ENCODE measurements around the gene ITPRIPL2. TPM values are rescaled to one million over a fixed set of nuclear protein-coding genes. Genes with fewer than 3 reads are reported as not detected.

The ITPRIPL2 gene
- total and polyA plus RNA-seq, 2 of the 13 experiments (the other 11 are each of a cell fraction or from before 2014, with no cell fraction given), result 5.9 to 12.6 TPM

DNA sequence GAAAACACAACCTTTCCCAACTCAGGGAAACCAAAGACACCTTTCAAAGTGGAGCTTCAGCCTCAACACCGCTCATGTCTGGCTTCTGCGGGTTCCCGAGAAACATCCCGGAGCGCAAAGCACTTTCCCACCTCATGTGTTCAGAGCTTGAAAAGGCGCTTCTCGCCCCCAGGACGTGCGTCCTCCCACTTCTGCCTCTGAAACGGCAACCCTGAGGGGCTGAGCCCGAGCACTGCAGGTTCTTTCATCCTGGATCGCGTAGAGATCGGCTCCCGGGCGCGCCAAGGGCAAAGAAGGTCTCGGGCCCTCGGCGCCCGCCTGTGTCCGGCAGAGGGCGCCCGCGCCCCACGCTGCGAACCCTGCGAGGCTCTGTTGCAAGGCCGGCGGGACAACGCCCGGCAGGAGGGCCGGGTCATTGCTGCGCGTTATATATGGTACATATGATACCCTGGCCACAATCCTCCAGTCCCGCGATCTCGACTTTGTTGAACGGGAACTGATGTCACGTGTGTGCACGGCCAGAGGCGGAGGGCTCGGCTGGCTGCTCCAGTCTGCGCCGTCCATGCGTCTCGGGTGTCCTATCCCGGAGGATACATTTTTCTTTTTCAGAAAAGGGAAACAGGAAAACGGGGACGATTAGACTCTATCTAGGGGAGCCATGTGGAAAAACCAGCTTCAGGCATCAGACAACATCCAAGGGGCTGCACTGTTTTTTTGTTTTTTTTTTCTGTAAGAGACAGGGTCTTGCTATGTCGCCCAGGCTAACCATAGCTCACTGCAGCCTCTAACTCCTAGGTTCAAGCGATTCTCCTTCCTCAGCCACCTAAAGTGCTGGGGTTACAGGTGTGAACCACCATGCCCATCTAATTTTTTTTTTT is 27.2 kb upstream of the ITPRIPL2 start (continued):
- TF ChIP-seq ZNF570 (CRISPR knock-in tag; IDR thresholded peaks at IDR 0.05; ENCODE audit: borderline replicate concordance), result no peak
- TF ChIP-seq MXD4 (CRISPR knock-in tag; IDR thresholded peaks at IDR 0.05), result peak; percentile 86
- TF ChIP-seq, protein P1, sequence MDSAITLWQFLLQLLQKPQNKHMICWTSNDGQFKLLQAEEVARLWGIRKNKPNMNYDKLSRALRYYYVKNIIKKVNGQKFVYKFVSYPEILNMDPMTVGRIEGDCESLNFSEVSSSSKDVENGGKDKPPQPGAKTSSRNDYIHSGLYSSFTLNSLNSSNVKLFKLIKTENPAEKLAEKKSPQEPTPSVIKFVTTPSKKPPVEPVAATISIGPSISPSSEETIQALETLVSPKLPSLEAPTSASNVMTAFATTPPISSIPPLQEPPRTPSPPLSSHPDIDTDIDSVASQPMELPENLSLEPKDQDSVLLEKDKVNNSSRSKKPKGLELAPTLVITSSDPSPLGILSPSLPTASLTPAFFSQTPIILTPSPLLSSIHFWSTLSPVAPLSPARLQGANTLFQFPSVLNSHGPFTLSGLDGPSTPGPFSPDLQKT (CRISPR knock-in tag; IDR thresholded peaks at IDR 0.05; ENCODE audit: borderline replicate concordance), result no peak
- no peak for TF ChIP-seq ZNF564 (CRISPR knock-in tag; IDR thresholded peaks at IDR 0.05)
- TF ChIP-seq HNRNPUL1 (IDR thresholded peaks at IDR 0.05; ENCODE audit: low read depth, low read length), result no peak
- peak; percentile 96 for TF ChIP-seq ZSCAN20 (CRISPR knock-in tag; IDR thresholded peaks at IDR 0.05; ENCODE audit: borderline replicate concordance)
- TF ChIP-seq, protein P2, sequence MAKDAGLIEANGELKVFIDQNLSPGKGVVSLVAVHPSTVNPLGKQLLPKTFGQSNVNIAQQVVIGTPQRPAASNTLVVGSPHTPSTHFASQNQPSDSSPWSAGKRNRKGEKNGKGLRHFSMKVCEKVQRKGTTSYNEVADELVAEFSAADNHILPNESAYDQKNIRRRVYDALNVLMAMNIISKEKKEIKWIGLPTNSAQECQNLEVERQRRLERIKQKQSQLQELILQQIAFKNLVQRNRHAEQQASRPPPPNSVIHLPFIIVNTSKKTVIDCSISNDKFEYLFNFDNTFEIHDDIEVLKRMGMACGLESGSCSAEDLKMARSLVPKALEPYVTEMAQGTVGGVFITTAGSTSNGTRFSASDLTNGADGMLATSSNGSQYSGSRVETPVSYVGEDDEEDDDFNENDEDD (CRISPR knock-in tag; IDR thresholded peaks at IDR 0.05; ENCODE audit: borderline replicate concordance), result peak; percentile 84; the same call in 1 of the 2 replicates
- TF ChIP-seq ZSCAN30 (CRISPR knock-in tag; IDR thresholded peaks at IDR 0.05), result no peak
- no peak for TF ChIP-seq ZBTB42 (CRISPR knock-in tag; IDR thresholded peaks at IDR 0.05)
- peak; percentile 89 for TF ChIP-seq MYC (CRISPR knock-in tag; IDR thresholded peaks at IDR 0.05; ENCODE audit: borderline replicate concordance)
- no peak for TF ChIP-seq ZNF256 (CRISPR knock-in tag; conservative IDR thresholded peaks at IDR 0.05)
- no peak for TF ChIP-seq HNRNPH1 (optimal IDR thresholded peaks at IDR 0.05; ENCODE audit: low read depth, low read length)
- TF ChIP-seq ZNF20 (CRISPR knock-in tag; IDR thresholded peaks at IDR 0.05), result no peak
- TF ChIP-seq FOXC1 (CRISPR knock-in tag; IDR thresholded peaks at IDR 0.05; ENCODE audit: borderline replicate concordance), result 0 out of 2 replicates have a peak, but pooled peaks have one; percentile 79
- TF ChIP-seq, protein P3, sequence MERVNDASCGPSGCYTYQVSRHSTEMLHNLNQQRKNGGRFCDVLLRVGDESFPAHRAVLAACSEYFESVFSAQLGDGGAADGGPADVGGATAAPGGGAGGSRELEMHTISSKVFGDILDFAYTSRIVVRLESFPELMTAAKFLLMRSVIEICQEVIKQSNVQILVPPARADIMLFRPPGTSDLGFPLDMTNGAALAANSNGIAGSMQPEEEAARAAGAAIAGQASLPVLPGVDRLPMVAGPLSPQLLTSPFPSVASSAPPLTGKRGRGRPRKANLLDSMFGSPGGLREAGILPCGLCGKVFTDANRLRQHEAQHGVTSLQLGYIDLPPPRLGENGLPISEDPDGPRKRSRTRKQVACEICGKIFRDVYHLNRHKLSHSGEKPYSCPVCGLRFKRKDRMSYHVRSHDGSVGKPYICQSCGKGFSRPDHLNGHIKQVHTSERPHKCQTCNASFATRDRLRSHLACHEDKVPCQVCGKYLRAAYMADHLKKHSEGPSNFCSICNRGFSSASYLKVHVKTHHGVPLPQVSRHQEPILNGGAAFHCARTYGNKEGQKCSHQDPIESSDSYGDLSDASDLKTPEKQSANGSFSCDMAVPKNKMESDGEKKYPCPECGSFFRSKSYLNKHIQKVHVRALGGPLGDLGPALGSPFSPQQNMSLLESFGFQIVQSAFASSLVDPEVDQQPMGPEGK (CRISPR knock-in tag; IDR thresholded peaks at IDR 0.05), result peak; percentile 36; the same call in 1 of the 2 replicates
- TF ChIP-seq, protein P4, sequence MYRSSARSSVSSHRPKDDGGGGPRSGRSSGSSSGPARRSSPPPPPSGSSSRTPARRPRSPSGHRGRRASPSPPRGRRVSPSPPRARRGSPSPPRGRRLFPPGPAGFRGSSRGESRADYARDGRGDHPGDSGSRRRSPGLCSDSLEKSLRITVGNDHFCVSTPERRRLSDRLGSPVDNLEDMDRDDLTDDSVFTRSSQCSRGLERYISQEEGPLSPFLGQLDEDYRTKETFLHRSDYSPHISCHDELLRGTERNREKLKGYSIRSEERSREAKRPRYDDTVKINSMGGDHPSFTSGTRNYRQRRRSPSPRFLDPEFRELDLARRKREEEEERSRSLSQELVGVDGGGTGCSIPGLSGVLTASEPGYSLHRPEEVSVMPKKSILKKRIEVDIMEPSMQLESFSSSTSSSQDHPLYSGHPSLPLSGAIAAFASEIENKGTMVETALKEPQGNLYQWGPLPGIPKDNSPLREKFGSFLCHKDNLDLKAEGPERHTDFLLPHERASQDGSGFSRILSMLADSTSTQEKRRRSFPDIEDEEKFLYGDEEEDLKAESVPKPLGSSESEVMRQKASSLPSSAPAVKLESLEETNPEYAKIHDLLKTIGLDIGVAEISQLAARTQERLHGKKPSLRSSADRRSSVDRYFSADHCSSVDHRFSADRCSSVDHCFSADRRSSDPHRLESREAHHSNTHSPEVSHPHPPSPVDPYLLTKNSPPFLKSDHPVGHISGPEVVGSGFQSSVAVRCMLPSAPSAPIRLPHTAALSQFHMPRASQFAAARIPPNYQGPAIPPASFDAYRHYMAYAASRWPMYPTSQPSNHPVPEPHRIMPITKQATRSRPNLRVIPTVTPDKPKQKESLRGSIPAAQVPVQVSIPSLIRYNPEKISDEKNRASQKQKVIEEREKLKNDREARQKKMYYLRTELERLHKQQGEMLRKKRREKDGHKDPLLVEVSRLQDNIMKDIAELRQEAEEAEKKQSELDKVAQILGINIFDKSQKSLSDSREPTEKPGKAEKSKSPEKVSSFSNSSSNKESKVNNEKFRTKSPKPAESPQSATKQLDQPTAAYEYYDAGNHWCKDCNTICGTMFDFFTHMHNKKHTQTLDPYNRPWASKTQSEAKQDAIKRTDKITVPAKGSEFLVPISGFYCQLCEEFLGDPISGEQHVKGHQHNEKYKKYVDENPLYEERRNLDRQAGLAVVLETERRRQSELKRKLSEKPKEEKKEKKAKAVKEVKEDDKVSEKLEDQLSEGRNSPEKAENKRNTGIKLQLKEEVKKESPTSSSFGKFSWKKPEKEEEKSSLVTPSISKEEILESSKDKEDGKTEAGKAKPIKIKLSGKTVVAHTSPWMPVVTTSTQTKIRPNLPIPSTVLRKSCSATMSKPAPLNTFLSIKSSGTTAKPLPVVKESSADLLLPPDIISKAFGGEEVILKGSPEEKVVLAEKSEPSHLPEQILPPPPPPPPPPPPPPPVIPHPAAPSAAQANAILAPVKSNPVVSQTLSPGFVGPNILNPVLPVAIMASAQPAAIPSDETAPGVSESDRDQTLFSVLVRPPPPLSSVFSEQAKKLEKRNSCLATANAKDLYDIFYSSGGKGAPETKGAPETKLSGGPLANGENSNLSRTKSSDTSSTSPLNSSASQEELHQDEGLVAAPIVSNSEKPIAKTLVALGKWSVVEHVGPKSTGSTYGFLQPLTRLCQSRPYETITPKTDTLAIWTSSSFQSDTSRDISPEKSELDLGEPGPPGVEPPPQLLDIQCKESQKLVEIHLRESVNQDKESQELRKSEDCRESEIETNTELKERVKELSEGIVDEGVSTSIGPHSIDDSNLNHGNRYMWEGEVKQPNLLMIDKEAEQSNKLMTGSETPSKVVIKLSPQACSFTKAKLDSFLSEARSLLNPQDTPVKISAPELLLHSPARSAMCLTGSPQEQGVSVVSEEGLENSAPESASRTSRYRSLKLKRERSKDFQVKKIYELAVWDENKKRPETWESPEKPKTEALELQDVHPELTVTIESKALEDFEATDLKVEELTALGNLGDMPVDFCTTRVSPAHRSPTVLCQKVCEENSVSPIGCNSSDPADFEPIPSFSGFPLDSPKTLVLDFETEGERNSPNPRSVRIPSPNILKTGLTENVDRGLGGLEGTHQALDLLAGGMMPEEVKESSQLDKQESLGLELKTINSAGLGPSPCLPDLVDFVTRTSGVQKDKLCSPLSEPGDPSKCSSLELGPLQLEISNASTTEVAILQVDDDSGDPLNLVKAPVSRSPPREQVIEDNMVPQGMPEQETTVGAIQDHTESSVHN (CRISPR knock-in tag; IDR thresholded peaks at IDR 0.05), result peak; percentile 81; the same call in 1 of the 2 replicates

All from HepG2 (cell line).